Measurements from ENCODE around the gene ULK4.
"Not testable (repeated sequence)": the region's sequence is repeated elsewhere in the genome, so short reads cannot be mapped to it uniquely, and the experiment has no call there.

ULK4 gene

DNA sequence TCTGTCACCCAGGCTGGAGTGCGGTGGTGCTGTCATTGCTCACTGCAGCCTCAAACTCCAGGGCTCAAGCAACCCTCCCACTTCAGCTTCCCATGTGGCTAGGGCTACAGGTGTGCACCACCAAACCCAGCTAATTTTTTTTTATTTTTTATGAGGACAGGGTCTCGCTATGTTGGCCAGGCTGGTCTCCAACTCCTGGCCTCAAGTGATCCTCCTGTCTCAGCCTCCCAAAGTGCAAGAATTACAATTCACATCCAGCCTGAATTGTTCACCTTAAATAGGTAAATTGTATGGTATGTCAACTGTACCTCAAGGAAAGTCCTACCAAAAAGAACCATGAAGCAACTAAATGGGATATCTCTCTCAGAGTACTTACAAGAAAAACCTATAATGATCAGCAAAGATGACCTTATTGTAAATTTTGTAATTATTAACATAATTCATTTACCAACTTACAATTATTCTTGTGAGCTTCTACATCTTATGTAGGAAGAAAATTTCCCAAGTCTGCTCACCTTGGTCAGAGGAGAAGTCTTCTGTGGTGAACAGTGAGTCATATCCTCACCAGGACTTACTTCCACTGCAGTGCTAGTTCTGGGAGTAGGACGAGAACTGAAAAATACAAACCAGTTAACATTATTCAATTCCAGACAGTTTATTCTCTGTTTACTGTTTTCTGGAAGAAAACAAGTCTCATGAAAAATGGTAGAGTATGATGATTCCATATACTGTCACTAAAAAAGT, 54.4 kb downstream of the ULK4 start:
- peaks cover 9% of the 10 kb centered on the region for H3K36me3 Mint-ChIP-seq
- H3K4me1 Mint-ChIP-seq, result no peaks in the 10 kb centered on the region
- H3K9me3 Mint-ChIP-seq, result no peaks in the 10 kb centered on the region
- no peaks in the 10 kb centered on the region for H3K27me3 Mint-ChIP-seq
- no peak overlapping the region for H3K27ac Mint-ChIP-seq
- H3K4me3 Mint-ChIP-seq, result no peak overlapping the region

DNA sequence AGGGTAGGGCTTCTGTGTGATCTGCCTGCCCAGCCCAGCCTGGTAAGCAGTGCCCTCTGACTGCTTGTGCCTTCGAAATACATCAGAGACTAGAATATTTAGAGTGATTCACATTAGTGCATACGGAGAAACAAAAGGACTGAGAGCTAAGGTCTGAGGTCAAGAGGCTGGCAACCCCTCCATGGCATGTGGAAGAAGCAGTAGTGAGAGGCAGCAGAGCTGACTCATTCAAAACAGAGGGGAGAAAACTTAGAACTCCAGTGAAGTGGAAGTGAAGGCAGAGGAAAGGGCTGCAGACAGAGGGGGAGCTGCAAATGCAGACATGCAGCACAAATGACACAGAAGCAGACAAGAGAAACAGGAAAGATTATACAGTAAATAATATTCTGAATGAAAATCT, 61.6 kb downstream of the ULK4 start:
- H3K4me3 Mint-ChIP-seq, result no peak overlapping the region
- H3K9me3 Mint-ChIP-seq, result no peaks in the 10 kb centered on the region
- H3K36me3 Mint-ChIP-seq, result peaks cover 20% of the 10 kb centered on the region
- H3K4me1 Mint-ChIP-seq, result no peaks in the 10 kb centered on the region
- H3K27ac Mint-ChIP-seq, result peak overlapping the region; percentile 6
- H3K27me3 Mint-ChIP-seq, result no peaks in the 10 kb centered on the region

DNA sequence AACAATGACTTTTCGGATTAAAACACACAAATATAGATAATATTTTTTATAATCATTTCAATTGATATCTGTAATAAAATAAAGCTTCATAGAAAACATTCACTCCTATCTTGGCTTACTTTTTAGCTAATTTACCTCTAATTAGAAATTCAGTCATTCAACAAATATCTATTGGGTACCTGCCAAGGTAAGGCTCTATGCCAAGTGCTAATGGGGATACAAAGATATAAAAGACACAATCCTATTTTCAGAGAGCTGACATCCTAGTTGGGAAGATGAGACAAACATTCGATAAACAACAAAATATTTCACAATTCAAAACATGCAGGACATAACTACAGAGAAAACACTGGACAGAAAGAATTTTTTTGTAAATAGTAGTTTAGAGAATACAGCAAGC, 63.3 kb downstream of the ULK4 start:
- Mint-ChIP-seq H3K4me1 (no peaks in the 10 kb centered on the region), H3K4me3 (no peak overlapping the region), H3K36me3 (peaks cover 22% of the 10 kb centered on the region), H3K27ac (no peak overlapping the region), H3K9me3 (no peaks in the 10 kb centered on the region), H3K27me3 (no peaks in the 10 kb centered on the region)

DNA sequence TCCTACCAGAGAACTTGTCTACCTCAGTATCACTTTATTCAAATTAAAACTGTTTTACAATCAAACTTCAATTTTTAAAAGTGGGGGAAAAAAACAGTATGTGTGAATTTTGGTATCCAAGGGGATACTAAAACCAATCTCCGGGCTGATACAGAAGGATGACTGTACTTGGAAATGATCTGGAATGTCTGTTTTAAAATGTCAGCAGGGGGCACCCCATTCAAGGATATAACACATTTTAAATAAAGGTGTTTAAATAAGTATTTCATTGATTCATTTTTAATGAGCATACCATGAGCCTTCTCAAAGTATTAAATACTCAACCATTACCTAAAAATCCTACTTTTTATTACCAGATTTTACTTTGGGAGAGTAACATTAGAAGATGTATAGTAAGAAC, 67.9 kb downstream of the ULK4 start:
- Mint-ChIP-seq H3K4me1 (no peaks in the 10 kb centered on the region), H3K36me3 (peaks cover 26% of the 10 kb centered on the region), H3K27me3 (no peaks in the 10 kb centered on the region), H3K4me3 (no peak overlapping the region), H3K27ac (no peak overlapping the region), H3K9me3 (no peaks in the 10 kb centered on the region)

DNA sequence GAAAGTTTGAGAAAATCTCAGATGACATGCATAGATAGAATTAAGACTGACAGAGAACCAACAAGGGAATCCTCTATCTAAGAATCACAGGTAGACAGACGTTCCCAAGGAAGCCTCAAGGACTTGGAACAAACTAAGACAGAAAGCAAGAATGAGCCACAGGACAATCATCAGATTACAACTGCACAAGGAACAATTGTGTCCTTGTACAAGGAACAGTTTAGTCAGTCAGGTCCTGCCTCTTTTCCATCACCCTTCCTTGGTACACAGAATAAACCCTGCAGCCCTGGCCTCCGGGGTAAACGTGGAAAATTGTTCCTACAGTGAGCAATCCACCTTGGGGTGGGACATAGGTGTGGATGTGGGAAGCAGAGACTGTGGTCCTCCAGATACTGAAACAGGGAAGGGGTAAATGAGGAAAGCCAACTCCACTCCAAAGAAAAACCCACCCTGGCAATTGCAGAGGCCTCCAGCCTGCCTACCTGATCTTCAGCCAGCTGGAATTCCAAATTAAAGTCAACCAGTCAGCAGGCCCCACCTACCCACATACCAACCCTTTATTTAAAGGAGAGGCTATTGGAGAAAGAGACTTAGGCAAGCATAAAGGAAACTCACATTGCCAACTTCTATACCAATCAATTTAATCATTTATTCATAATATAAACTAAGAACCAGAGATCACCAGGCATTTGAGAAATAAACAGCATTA, 73.4 kb downstream of the ULK4 start:
- Mint-ChIP-seq H3K27ac (no peak overlapping the region), H3K27me3 (no peaks in the 10 kb centered on the region), H3K36me3 (peaks cover 17% of the 10 kb centered on the region), H3K4me1 (no peaks in the 10 kb centered on the region), H3K9me3 (no peaks in the 10 kb centered on the region), H3K4me3 (no peak overlapping the region)

DNA sequence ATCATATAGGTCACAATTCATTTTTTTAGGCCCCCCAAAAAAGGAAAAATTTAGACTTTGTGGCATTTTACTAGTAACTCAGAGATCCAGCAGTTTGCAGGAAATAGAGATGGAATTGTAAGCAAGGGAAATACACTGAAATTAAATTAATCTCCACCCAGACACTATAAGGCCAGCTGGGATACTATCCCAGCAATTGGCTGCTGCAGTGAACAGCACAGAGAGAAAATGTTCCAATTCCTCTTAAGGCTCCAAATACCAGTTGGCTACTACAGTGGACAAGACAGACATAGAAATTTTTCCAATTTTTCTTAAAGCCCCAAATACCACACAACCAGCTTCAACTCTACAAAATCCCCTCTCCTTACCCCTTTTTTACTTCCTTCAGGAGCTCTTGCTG, 78.9 kb downstream of the ULK4 start:
- Mint-ChIP-seq H3K4me3 (no peak overlapping the region), H3K9me3 (no peaks in the 10 kb centered on the region), H3K36me3 (no peaks in the 10 kb centered on the region), H3K27ac (no peak overlapping the region), H3K27me3 (no peaks in the 10 kb centered on the region), H3K4me1 (no peaks in the 10 kb centered on the region)

DNA sequence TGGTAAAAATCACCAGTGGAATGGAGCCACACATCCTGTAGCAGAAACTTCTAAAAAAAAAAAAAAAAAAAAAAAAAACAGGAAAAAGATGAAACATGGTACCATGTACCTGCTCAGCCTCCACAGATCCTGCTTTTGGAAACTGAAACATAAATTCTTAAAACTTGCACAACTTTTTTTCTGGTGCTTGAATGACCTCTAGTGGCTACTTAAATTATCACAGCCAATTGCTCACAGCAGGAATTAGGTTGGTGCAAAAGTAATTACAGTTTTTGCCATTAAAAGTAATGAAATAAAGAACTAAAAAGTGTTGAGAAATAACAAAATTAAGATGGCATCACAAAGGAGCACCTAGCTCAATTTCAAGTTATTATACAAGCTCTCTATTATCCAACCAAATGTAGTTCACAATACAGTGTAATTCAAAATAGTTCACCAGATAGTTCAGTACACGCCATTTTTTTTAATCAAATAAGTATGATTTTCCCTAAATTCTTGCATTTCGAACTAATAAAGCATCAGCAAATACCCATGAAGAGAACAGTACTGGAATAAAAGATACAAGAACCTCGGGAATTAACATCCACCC, 80.6 kb downstream of the ULK4 start:
- Mint-ChIP-seq H3K27me3 (no peaks in the 10 kb centered on the region), H3K9me3 (no peaks in the 10 kb centered on the region), H3K27ac (no peak overlapping the region), H3K36me3 (no peaks in the 10 kb centered on the region), H3K4me1 (no peaks in the 10 kb centered on the region), H3K4me3 (no peak overlapping the region)

DNA sequence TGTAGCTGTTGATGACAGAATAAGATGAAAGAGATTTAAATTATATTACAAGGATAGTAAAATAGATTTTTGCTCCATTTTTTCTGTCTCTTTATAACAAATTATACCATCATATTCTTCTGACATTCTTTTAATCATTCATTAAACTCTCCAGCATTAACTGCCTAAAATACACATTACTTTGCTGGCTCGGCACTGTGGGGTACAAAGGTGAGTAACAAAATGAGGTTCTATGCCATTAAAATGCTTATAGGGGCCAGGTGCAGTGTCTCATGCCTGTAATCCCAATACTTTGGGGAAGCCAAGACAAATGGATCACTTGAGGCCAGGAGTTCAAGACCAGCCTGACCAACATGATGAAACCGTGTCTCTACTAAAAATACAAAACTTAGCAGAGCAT, 81.5 kb downstream of the ULK4 start:
- no peaks in the 10 kb centered on the region for H3K27me3 Mint-ChIP-seq
- H3K4me1 Mint-ChIP-seq, result no peaks in the 10 kb centered on the region
- H3K36me3 Mint-ChIP-seq, result peaks cover 2% of the 10 kb centered on the region
- no peak overlapping the region for H3K27ac Mint-ChIP-seq
- H3K9me3 Mint-ChIP-seq, result no peaks in the 10 kb centered on the region
- no peak overlapping the region for H3K4me3 Mint-ChIP-seq

DNA sequence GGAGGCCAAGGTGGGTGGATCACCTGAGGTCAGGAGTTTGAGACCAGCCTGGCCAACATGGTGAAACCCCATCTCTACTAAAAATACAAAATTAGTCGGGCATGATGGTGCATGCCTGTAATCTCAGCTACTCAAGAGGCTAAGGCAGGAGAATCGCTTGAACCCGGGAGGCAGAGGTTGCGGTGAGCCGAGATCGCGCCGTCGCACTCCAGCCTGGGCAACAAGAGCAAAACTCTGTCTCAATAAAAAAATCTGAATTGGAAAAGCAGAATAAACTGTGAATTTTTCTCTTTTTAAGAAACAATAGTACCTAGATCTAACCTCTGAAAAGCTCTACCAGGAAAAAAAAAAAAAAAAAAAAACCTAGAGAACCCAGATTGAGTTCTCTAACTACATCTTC, 84.2 kb downstream of the ULK4 start:
- not testable (repeated sequence) for H3K27ac Mint-ChIP-seq, H3K27me3 Mint-ChIP-seq, H3K4me1 Mint-ChIP-seq, H3K36me3 Mint-ChIP-seq, H3K4me3 Mint-ChIP-seq, H3K9me3 Mint-ChIP-seq

DNA sequence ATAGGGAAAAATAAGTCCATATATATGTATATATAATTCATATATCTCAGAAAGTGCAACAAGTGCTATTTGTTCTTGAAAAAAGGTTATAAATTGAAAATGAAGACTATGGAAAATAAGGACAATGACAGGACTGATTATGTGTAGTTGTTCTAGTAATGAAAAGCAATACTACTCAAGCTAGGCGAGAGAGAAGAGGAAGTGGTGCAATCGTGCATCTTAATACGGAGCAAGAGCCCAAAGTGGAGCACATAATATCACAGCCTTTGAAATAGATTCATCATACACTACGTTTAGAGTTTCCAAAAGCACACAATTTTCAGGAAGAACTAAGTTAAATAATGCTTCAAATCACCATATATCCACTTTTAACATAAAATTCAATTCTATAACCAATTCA, 87.9 kb downstream of the ULK4 start:
- no peaks in the 10 kb centered on the region for H3K4me1 Mint-ChIP-seq
- no peaks in the 10 kb centered on the region for H3K9me3 Mint-ChIP-seq
- H3K27me3 Mint-ChIP-seq, result no peaks in the 10 kb centered on the region

DNA sequence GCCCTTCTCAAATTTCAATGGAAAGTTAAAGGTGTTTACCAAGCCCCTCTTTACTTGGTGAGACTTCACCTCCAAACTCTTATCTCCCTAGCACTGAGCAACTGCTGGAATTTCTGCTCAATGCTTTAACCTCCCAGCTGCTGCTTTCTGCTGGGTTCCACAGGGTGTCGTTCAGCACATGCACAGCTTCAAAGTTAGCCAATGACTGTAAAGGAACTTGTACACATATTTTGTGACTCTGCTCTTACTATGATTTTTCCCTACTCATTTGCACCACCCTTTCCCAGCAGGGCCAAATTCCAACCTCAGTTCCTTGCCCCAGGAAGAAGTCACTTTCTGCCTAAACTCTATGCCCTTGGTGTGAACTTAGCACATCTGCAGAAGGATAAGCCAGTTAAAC, 89.7 kb downstream of the ULK4 start:
- no peak overlapping the region for H3K27ac Mint-ChIP-seq
- H3K4me3 Mint-ChIP-seq, result no peak overlapping the region
- H3K36me3 Mint-ChIP-seq, result peaks cover 15% of the 10 kb centered on the region
- H3K4me1 Mint-ChIP-seq, result no peaks in the 10 kb centered on the region
- no peaks in the 10 kb centered on the region for H3K27me3 Mint-ChIP-seq
- no peaks in the 10 kb centered on the region for H3K9me3 Mint-ChIP-seq

More for the DNA sequence above, 87.9 kb downstream of the ULK4 start:
- no peak overlapping the region for H3K4me3 Mint-ChIP-seq
- H3K27ac Mint-ChIP-seq, result no peak overlapping the region
- H3K36me3 Mint-ChIP-seq, result peaks cover 12% of the 10 kb centered on the region

DNA sequence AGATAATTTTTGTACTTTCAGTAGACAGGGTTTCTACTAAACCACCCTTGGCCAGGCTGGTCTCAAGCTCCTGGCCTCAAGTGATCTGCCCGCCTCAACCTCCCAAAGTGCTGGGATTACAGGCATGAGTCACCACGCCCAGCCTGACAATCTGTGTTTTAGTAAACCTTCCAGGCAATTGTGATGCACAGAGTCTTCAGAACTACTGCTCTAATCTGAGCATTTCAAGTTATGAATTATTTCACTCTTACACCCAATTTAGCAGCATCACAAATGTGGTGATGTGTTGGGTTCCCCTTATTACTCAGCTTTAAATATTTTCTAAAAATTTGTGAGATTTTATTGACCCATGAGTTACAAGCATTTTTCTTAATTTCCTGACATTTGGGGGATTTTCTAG, 94.4 kb downstream of the ULK4 start:
- no peaks in the 10 kb centered on the region for H3K27me3 Mint-ChIP-seq
- no peaks in the 10 kb centered on the region for H3K4me1 Mint-ChIP-seq
- no peaks in the 10 kb centered on the region for H3K9me3 Mint-ChIP-seq
- no peak overlapping the region for H3K27ac Mint-ChIP-seq
- H3K4me3 Mint-ChIP-seq, result no peak overlapping the region
- H3K36me3 Mint-ChIP-seq, result peaks cover 17% of the 10 kb centered on the region

DNA sequence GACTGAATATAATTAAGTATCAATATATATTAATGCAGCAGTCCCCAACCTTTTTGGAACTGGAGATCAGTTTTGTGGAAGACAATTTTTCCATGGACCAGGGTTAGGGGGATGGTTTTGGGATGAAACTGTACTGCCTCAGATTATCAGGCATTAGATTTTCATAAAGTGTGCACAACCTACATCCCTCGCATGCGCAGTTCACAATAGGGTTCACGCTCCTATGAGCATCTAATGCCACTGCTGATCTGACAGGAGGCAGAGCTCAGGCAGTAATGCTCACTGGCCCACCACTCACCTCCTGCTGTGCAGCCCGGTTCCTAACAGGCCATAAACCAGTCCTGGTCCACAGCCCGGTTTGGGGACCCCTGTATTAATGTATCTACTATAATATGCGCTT, 95.6 kb downstream of the ULK4 start:
- Mint-ChIP-seq H3K9me3 (no peaks in the 10 kb centered on the region), H3K27ac (no peak overlapping the region), H3K36me3 (peaks cover 17% of the 10 kb centered on the region), H3K4me3 (no peak overlapping the region), H3K27me3 (no peaks in the 10 kb centered on the region), H3K4me1 (no peaks in the 10 kb centered on the region)

DNA sequence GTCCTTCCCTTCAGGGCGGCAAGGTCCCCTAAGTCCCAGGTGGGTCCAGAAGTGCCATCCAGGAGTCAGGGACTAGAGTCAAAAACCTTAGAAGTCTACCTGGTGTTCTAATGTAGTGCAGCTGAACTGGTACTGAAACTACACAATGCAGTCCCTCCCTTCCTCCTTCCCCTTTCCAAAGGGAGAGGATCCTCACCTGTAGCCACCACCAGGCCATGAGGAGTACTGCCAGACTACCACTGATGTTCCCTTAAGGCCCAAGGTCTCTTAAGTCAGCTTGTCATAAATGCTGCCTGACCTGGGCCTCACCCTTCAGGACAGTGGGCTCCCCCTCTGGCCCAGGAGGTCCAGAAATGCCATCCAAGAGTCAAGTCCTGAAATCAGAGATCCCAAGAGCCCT, 98.9 kb downstream of the ULK4 start:
- Mint-ChIP-seq H3K9me3 (peaks cover 12% of the 10 kb centered on the region), H3K4me3 (no peak overlapping the region), H3K36me3 (peaks cover 21% of the 10 kb centered on the region), H3K27me3 (no peaks in the 10 kb centered on the region), H3K4me1 (no peaks in the 10 kb centered on the region), H3K27ac (no peak overlapping the region)

DNA sequence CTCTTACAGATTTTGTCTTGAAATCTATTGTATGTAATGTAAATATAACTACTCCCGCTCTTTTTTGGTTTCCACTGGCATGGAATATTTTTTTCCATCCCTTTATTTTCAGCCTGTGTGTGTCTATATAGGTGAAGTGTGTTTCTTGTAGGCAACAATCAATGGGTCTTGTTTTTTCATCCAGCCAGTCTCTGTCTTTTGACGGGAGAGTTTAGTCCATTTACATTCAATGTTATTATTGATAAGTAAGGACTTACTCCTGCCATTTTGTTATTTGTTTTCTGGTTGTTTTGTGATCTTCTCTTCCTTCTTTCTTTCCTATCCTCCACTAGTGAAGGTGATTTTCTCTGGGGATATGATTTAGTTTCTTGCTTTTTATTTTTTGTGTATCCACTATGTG, 101.4 kb downstream of the ULK4 start:
- H3K27ac Mint-ChIP-seq, H3K27me3 Mint-ChIP-seq, H3K4me1 Mint-ChIP-seq, H3K4me3 Mint-ChIP-seq: not testable (repeated sequence)
- Mint-ChIP-seq H3K36me3 (peaks cover 20% of the 10 kb centered on the region), H3K9me3 (peaks cover 12% of the 10 kb centered on the region)

DNA sequence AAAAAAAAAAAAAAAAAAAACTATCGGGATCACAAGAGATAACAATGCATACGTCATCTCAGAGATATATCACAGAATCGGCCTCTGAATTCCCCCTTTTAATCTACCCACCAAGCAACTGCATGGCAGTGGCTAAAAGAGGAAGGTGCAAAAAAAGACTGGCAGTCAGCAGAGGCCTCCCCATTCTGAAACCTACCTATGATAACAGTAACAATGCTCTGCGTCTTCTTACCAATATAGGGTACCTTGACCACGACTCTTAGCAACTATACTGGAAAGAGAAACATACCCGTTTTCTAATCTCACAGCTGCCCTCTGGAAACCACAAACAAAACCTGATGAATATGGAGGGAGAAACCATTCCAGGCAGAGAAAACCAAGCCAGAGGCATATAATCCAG, 106.9 kb downstream of the ULK4 start:
- no peaks in the 10 kb centered on the region for H3K27me3 Mint-ChIP-seq
- H3K9me3 Mint-ChIP-seq, result peaks cover 3% of the 10 kb centered on the region
- no peak overlapping the region for H3K27ac Mint-ChIP-seq

More for the DNA sequence above, 106.9 kb downstream of the ULK4 start:
- H3K36me3 Mint-ChIP-seq, result peaks cover 18% of the 10 kb centered on the region
- no peaks in the 10 kb centered on the region for H3K4me1 Mint-ChIP-seq
- no peak overlapping the region for H3K4me3 Mint-ChIP-seq
